SK-MEL-5 (cell line): ENCODE results near the gene YBEY. TPM values are rescaled to one million over a fixed set of nuclear protein-coding genes. Genes with fewer than 3 reads are reported as not detected.

ENCODE experiments used
- DNase-seq: peaks from one replicate; pipeline ENCODE4 v3.0.0-alpha.2; 2016; ENCODE audit warnings: low read depth, low spot score
- in situ Hi-C: cut with HindIII; loops from 2 replicates; pipeline ENCODE4 v1.10.0; 2016; ENCODE audit warnings: low sequenced_read_pairs, high pct_unique_total_duplicates, low pct_unique_long_range_greater_than_20kb
- total RNA-seq: library from RNA; depleted of rRNA; stranded (reverse); fragments of >200 nt; shearing (Covaris generic); gene quantifications from 2 replicates; pipeline ENCODE4 v1.2.3, GENCODE V29; 2014

The YBEY gene
- total RNA-seq, 1 experiment from 2014 or later: 24.3 TPM

DNA sequence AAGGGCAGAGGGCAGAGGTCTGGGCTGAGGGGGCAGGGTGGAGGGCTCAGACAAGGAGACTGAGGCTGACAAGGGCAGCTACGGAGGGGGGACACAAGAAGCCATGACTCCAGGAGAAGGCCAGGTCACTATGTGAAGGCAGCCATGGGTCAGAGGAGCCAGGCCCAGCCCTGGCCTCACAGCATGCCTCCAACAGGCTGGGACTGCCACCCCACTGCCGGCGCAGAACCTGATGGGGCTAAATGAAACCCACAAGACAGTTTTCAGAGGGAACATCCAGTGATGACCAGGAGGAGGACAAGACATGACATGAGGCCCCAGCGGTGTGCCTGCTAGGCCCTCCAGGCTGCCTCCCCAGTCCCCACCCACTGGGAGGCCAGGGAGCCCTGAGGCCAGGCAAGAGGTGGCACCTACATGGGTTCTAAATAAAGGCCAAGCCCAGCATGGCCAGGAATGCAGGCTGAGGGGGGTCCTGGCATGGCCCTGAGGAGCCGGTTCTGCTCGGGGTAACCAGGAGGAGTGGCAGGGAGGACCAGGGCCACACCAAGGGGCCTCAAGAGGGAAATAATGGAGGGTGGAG, 30.3 kb upstream of the YBEY start:
- in situ Hi-C loops: no loop called here
- DNase-seq: no peak

DNA sequence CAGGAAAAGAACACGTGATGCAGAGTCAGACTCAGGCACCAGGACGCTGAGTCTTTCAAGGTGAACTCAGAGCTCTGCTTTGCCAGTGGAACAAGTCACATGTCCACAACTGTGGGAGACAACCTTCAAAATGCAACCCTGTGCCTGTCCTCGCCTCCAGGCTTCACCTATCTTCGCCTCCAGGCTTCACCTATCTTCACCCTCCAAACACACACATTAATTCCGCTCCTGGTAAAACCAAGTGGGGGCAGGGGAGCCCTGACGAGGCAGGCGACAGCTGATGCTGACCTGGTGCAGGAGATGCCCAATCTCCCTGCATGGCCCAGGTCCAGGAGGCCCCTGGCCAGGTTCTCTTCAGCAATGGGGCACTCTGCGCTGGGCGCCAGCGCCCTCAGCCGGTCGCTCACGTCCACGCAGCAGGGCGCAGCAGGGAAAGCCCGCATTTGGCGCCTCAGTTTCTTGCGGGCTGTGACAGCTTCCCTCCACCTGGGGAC, 29.6 kb upstream of the YBEY start:
- in situ Hi-C loops: no loop called here

GRCh38 chr21:46264046-46264689, 22.0 kb upstream of the YBEY start:
- DNase-seq: no peak
- in situ Hi-C loops: no loop called here

More for the DNA sequence above, 29.6 kb upstream of the YBEY start:
- DNase-seq: no peak

GRCh38 chr21:46264690-46265144, 21.4 kb upstream of the YBEY start:
- peak; percentile 7 for DNase-seq
- in situ Hi-C loops: no loop called here

DNA sequence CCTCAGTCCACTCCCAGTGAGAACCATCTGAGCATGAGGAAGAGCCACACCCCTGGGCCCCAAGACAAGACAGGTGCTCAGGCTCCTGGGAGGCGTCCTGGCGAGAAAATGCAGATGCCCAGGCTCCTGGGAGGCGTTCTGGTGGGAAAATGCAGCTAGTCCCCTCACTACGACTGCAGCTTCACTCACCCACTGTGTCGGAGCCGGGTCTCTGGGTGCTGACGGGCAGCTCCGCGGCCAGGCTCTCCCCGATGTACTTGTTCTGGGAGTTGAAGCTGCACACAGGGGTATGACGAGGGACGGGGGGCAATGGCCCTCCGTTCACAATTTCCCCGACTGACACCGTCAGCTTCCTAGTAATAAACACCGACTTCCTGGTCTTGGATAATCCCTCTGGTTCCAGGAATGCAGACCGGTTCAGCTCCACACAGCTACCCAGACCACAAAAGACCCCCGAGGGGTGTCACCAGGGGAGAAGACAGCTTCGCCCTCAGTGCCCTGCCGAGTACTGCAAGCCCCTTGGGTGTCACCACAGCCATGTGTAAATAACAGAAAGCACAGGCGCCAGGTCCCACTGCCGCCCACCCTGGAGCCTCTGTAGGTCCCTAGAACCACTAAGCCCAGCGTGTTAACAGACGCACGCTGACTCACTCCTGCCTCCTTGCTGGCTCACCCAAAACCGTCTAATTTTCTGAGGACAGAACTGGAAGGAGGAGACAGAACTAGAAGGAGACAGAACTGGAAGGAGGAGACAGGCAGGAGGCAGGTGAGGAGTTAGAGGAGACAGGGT, 20.2 kb upstream of the YBEY start:
- DNase-seq: no peak
- in situ Hi-C loops: no loop called here

DNA sequence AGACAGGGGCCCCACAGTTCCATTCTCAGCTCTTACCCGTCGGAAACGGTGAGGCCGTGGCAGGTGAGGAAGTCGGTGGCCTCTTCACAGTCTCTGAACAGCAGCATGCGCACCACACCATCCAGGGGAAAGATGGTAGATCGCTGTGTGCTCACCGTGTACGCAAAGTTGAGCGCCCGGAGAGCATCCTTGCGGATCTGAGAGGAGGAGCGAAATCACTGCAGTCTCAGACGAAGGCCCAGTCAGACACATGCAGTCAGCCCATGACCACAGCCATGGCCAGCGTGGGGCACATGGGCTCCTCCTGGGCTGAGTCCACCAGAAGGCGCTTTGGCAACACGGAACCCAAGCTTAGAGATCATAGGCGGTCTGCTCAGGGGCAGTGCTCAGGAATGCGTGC, 19.2 kb upstream of the YBEY start:
- in situ Hi-C loops: no loop called here
- no peak for DNase-seq

- no peak for DNase-seq
- in situ Hi-C loops: no loop called here
These were observed 17.8 kb upstream of the YBEY start for GRCh38 chr21:46268371-46268770.

DNA sequence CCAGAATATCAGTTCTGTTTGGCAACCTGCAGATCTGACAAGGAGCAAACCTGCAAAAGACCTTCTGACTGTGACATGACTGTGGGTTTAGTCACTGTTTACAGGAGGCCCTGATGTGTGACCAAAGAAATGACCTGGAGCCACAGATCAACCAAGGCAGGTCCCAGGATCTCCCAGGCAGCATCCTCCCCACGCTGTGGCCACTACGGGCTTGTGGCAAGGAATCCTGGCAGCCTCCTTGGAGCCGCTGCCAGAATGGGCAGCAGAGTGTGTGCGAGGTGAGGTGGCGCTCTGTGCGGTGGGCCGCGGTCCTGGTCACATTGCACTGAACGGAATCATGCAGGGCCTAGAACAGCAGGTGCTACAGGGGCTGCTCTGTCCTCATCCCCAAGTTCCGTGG, 16.7 kb upstream of the YBEY start:
- in situ Hi-C loops: no loop called here
- DNase-seq: no peak

DNA sequence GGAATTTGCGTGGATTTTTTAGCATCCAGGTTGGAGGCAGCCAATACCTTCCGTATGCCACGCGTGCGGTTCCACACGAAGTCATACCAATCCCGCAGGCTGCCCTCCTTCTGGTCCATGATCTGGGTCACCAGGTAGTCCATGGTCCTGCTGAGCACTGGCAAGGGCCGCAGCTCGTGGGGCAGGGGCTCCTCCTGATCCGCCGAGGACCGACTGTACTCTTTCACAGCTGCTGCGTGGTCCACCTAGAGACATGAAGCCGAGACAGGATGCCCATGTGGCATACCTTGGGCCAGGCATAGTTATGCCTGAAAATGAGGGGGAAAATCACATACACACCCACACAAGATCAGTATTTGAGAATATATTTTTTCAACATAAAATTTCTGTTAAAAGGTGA, 12.8 kb upstream of the YBEY start:
- in situ Hi-C loops: no loop called here

DNA sequence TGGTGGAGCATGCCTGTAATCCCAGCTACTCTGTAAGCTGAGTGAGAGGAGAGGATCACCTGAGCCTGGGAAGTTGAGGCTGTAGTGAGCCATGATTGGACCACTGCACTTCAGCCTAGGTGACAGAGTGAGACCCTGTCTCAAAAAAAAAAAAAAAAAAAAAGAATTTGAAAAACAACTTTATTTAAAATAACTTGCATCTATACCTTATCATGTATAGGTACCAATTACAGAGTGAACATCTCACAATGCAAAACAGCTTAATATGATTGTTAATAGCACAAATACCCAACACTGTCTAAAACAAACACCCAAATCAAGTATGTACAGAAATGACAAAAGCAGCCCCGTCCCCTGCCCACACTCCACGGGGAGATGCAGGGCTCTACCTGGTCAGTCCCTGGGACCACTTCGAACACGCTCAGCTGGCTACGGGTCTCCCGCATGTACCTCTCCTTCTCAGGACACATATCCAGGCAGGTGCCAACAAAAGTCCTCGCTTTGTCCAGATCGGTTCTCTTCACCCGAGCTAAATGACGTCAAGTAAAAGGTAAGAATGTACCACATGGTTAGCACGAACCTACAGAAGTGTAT, 11.2 kb upstream of the YBEY start:
- no peak for DNase-seq

More for the DNA sequence above, 12.8 kb upstream of the YBEY start:
- DNase-seq: no peak

DNA sequence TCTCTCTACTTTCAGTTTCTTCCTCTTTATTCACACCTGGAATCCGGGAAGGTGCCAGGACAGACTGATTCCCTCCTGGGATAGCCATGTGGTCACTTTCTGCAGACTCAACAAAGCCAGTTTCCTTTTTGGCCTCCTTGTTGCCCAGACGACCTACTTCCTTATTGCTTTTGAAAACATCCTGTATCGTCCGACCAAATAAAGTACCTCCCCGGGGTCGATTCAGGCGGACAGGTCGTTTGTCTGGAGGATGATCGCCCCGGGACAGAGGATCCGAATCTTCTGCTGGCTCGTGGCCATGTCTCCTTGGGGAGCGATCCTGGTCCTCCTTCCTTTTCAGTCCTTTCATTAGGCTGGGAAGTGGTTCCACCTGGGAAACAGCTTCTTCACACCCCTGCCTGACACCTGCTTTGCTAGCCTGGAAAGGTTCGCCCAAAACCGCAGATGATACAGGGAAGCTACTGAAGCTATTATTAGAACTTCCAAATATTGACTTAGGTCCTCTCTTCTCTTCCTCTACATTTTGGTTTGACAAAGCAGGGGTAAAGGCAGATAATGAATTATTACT, 2.0 kb upstream of the YBEY start:
- in situ Hi-C loops: no loop called here

More for the DNA sequence above, 11.2 kb upstream of the YBEY start:
- in situ Hi-C loops: no loop called here

GRCh38 chr21:46284733-46285132, 1.4 kb upstream of the YBEY start:
- DNase-seq: no peak
- in situ Hi-C loops: no loop called here

More for the DNA sequence above, 2.0 kb upstream of the YBEY start:
- no peak for DNase-seq

DNA sequence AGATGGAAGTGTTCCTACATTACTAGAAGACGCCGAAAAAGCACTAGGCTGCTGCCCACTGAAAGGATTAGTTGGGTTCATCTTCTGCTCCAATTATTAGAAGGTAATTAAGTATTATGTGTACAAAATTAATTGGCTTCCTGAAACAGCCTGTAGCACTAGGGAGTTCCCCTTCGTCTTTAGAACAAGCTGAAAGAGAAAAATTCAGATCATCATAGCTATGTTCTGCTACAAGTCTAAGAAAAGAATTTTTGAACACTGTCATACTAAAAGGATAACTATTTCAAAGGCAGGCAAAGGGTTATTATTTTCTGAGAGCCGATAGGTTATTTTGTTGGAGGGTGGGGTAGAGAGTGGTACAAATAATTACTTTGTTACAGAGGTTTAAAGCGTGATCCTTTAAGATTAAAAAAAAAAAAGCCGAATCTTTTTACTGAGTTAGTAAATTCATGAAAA, 908 bp upstream of the YBEY start, which contains the start of gene MCM3AP:
MCM3AP (minus strand) TSS at position 406 of the 456 bp plus-strand sequence; CDS start at position 81, 325 bp downstream.
- in situ Hi-C loops: no loop called here
- no peak for DNase-seq

DNA sequence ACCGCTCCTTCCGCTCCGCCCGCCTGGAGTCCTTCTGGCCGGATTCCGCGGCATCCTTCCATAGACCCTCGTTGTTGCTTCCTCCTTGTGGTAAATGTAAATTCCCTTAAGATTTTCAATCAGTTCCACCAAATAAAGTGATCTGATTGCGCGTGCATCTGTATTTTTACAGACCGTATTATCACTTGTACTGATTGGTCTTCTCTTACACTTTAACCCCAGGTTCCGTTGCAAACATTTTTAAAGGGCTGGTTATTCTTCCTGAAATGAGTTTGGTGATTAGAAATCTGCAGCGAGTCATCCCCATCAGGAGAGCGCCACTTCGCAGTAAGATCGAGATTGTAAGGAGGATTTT, 483 bp downstream of the YBEY start:
- DNase-seq: no peak
- in situ Hi-C loops: no loop called here

GRCh38 chr21:46287541-46287940, 1.4 kb downstream of the YBEY start:
- in situ Hi-C loops: no loop called here
- no peak for DNase-seq

DNA sequence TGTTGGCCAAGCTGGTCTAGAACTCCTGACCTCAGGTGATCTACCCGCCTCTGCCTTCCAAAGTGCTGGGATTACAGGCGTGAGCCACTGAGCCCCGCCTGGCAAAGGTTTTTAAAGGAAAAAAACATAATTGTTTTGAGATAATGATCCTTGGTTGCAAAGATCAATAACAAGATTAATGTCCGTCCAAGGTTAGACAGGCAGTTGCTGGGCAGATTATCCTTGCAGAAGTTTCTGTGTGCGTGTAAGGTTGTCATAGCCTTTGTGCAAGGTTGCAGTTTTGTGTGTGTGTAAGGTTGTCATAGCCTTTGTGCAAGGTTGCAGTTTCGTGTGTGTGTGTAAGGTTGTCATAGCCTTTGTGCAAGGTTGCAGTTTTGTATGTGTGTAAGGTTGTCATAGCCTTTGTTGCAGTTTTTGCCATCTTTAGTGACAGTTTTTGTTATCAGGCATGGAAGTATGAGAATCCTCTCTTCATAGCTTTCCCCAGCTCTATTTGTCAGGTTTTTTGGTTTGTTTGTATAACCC, 3.6 kb downstream of the YBEY start:
- no peak for DNase-seq
- in situ Hi-C loops: no loop called here

DNA sequence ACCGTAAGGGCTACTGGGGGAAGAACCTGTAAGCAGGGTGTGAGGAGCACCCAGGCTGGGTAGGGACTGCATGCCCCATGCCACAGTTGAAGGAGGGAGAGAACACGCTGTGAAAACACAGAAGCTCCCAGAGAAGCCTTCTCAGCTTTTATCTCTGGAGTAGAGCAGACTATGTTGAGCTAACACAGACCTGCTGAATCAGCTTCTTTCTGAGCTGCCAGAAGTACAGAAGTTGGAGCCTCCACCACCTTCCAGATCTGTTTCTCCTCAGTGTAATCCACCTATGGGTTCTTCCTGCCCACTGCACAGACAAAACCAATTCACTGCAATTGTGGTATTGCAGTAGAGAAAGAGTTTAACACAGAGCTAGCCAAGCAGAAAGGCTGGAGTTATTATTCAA, 5.4 kb downstream of the YBEY start:
- in situ Hi-C loops: no loop called here
- DNase-seq: no peak
